HG02678 (cell line): Measurements from ENCODE around the gene PLEKHA4.
"Not testable (repeated sequence)": the region's sequence is repeated elsewhere in the genome, so short reads cannot be mapped to it uniquely, and the experiment has no call there.

ENCODE experiments used
- ATAC-seq: cut with Tn5 transposase; IDR thresholded peaks from one replicate; pipeline ENCODE4 v1.9.1; 2021; ENCODE audit warnings: mild to moderate bottlenecking, moderate library complexity; ENCODE audit not compliant: unreplicated experiment

The PLEKHA4 gene

GRCh38 chr19:48799358-48800300 lies 68.8 kb downstream of the PLEKHA4 start:
- ATAC-seq = no peak

- no peak for ATAC-seq
Observed at GRCh38 chr19:48798937-48799336, 69.5 kb downstream of the PLEKHA4 start.

- no peak for ATAC-seq
Observed at GRCh38 chr19:48797103-48797502, 71.3 kb downstream of the PLEKHA4 start.

GRCh38 chr19:48796298-48797083 lies 71.9 kb downstream of the PLEKHA4 start:
- no peak for ATAC-seq

- no peak for ATAC-seq
Observed at GRCh38 chr19:48795685-48796070, 72.7 kb downstream of the PLEKHA4 start.

- peak; percentile 84 for ATAC-seq
Observed at GRCh38 chr19:48795055-48795684, 73.2 kb downstream of the PLEKHA4 start.

- no peak for ATAC-seq
Observed at GRCh38 chr19:48794291-48794690, 74.1 kb downstream of the PLEKHA4 start.

- ATAC-seq = no peak
Observed at GRCh38 chr19:48793271-48793670, 75.1 kb downstream of the PLEKHA4 start.

GRCh38 chr19:48787331-48787730 lies 81.1 kb downstream of the PLEKHA4 start:
- not testable (repeated sequence) for ATAC-seq
